Measurements from ENCODE around the gene ERP29. TPM values are rescaled to one million over a fixed set of nuclear protein-coding genes. Genes with fewer than 3 reads are reported as not detected.

Gene ERP29
- total and polyA plus RNA-seq, 2 of the 13 experiments (the other 11 are each of a cell fraction or from before 2014, with no cell fraction given): 111 to 147 TPM

- TF ChIP-seq RFXAP (CRISPR knock-in tag; IDR thresholded peaks at IDR 0.05; ENCODE audit: borderline replicate concordance) (peak; percentile 51; the same call in 1 of the 2 replicates), ZNF567 (CRISPR knock-in tag; IDR thresholded peaks at IDR 0.05; ENCODE audit: borderline replicate concordance) (peak; percentile 72), ELF3 (CRISPR knock-in tag; IDR thresholded peaks at IDR 0.05) (peak; percentile 55), ZNF7 (CRISPR knock-in tag; IDR thresholded peaks at IDR 0.05) (no peak), BRCA1 (CRISPR knock-in tag; IDR thresholded peaks at IDR 0.05) (peak; percentile 60; the same call in 1 of the 2 replicates), KDM5B (CRISPR knock-in tag; IDR thresholded peaks at IDR 0.05; ENCODE audit: borderline replicate concordance) (peak; percentile 25; the same call in 1 of the 2 replicates), ZNF572 (CRISPR knock-in tag; IDR thresholded peaks at IDR 0.05) (peak; percentile 82), RAD21 (CRISPR knock-in tag; IDR thresholded peaks at IDR 0.05) (peak; percentile 42), EEA1 (CRISPR knock-in tag; IDR thresholded peaks at IDR 0.05; ENCODE audit: borderline replicate concordance) (peak; percentile 69; the same call in 1 of the 2 replicates), GABPA (IDR thresholded peaks at IDR 0.05; ENCODE audit: low read depth, low read length) (peak; percentile 72), GABPA (CRISPR knock-in tag; IDR thresholded peaks at IDR 0.05; ENCODE audit: low read depth) (peak; percentile 87), HIVEP1 (CRISPR knock-in tag; IDR thresholded peaks at IDR 0.05) (no peak), CBX5 (CRISPR knock-in tag; IDR thresholded peaks at IDR 0.05; ENCODE audit: borderline replicate concordance) (peak; percentile 35; the same call in 1 of the 2 replicates), ZNF564 (CRISPR knock-in tag; IDR thresholded peaks at IDR 0.05) (no peak), LRRFIP1 (CRISPR knock-in tag; conservative IDR thresholded peaks at IDR 0.05) (no peak), USF2 (IDR thresholded peaks at IDR 0.05; ENCODE audit: low read depth, low read length) (peak; percentile 98), USF2 (CRISPR knock-in tag; IDR thresholded peaks at IDR 0.05; ENCODE audit: borderline replicate concordance) (peak; percentile 97; the same call in 1 of the 2 replicates), NFIB (CRISPR knock-in tag; IDR thresholded peaks at IDR 0.05; ENCODE audit: borderline replicate concordance) (peak; percentile 80; the same call in 1 of the 2 replicates), ZBTB8A (CRISPR knock-in tag; IDR thresholded peaks at IDR 0.05; ENCODE audit: borderline replicate concordance, low read depth) (peak; percentile 56; the same call in 1 of the 2 replicates)
- TF ChIP-seq, protein P1, sequence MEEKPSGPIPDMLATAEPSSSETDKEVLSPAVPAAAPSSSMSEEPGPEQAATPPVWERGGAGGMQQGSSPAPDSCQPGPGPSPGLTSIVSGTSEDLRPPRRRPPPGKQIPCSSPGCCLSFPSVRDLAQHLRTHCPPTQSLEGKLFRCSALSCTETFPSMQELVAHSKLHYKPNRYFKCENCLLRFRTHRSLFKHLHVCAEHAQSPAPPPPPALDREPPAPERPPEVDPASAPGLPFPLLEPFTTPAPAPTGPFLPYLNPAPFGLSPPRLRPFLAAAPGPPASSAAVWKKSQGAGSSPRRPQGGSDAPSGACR (CRISPR knock-in tag; IDR thresholded peaks at IDR 0.05): peak; percentile 20; the same call in 1 of the 2 replicates
- TF ChIP-seq, protein P2, sequence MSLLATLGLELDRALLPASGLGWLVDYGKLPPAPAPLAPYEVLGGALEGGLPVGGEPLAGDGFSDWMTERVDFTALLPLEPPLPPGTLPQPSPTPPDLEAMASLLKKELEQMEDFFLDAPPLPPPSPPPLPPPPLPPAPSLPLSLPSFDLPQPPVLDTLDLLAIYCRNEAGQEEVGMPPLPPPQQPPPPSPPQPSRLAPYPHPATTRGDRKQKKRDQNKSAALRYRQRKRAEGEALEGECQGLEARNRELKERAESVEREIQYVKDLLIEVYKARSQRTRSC (CRISPR knock-in tag; IDR thresholded peaks at IDR 0.05; ENCODE audit: low read depth): no peak
Observed at GRCh38 chr12:112012775-112013600, at the start of gene ERP29, which contains the start of gene TMEM116 (continued).
